GM21360 (cell line): ENCODE results near the gene SLC25A52.
"Not testable (repeated sequence)": the region's sequence is repeated elsewhere in the genome, so short reads cannot be mapped to it uniquely, and the experiment has no call there.

Source experiments
- ATAC-seq: cut with Tn5 transposase; IDR thresholded peaks from one replicate; pipeline ENCODE4 v1.9.1; 2021; ENCODE audit warnings: mild to moderate bottlenecking, moderate library complexity; ENCODE audit not compliant: unreplicated experiment

SLC25A52 gene

GRCh38 chr18:31760695-31761094 lies at the start of gene SLC25A52:
Gene SLC25A52 (minus strand): TSS chr18:31760880. CDS start chr18:31760661, 219 bp downstream.
- no peak for ATAC-seq

- not testable (repeated sequence) for ATAC-seq
Measured at GRCh38 chr18:31809049-31809448, 48.4 kb upstream of the SLC25A52 start.

- ATAC-seq = no peak
Measured at GRCh38 chr18:31801078-31801477, 40.4 kb upstream of the SLC25A52 start.

GRCh38 chr18:31799257-31799656 lies 38.6 kb upstream of the SLC25A52 start:
- ATAC-seq = not testable (repeated sequence)

- no peak for ATAC-seq
Measured at GRCh38 chr18:31798399-31798798, 37.7 kb upstream of the SLC25A52 start.

GRCh38 chr18:31795747-31796146 lies 35.1 kb upstream of the SLC25A52 start:
- no peak for ATAC-seq

- no peak for ATAC-seq
Measured at GRCh38 chr18:31793531-31793930, 32.9 kb upstream of the SLC25A52 start.

- ATAC-seq = no peak
Measured at GRCh38 chr18:31792580-31792911, 31.9 kb upstream of the SLC25A52 start.

GRCh38 chr18:31791817-31792579 lies 31.3 kb upstream of the SLC25A52 start:
- peak; percentile 95 for ATAC-seq

GRCh38 chr18:31789409-31789808 lies 28.7 kb upstream of the SLC25A52 start:
- ATAC-seq = no peak

- ATAC-seq = no peak
Measured at GRCh38 chr18:31783059-31783458, 22.4 kb upstream of the SLC25A52 start.

GRCh38 chr18:31778391-31778950 lies 17.8 kb upstream of the SLC25A52 start:
- ATAC-seq = no peak

- no peak for ATAC-seq
Measured at GRCh38 chr18:31776093-31776492, 15.4 kb upstream of the SLC25A52 start.

GRCh38 chr18:31774962-31775361 lies 14.3 kb upstream of the SLC25A52 start:
- ATAC-seq = no peak

GRCh38 chr18:31774477-31774785 lies 13.8 kb upstream of the SLC25A52 start:
- ATAC-seq = peak; percentile 78

- peak; percentile 22 for ATAC-seq
Measured at GRCh38 chr18:31773774-31774476, 13.2 kb upstream of the SLC25A52 start.

GRCh38 chr18:31772699-31773098 lies 12.0 kb upstream of the SLC25A52 start:
- no peak for ATAC-seq

- no peak for ATAC-seq
Measured at GRCh38 chr18:31750273-31750672, 10.4 kb downstream of the SLC25A52 start.

GRCh38 chr18:31746396-31746795 lies 14.3 kb downstream of the SLC25A52 start:
- no peak for ATAC-seq

- no peak for ATAC-seq
Measured at GRCh38 chr18:31744321-31745067, 16.2 kb downstream of the SLC25A52 start.

GRCh38 chr18:31743600-31743999 lies 17.1 kb downstream of the SLC25A52 start:
- not testable (repeated sequence) for ATAC-seq
